CD4-positive, alpha-beta T cell (primary cell): Measurements from ENCODE around the gene BCL2L12. TPM values are rescaled to one million over a fixed set of nuclear protein-coding genes. Genes with fewer than 3 reads are reported as not detected.
"Not testable (repeated sequence)": the region's sequence is repeated elsewhere in the genome, so short reads cannot be mapped to it uniquely, and the experiment has no call there.

ENCODE experiments used
- ATAC-seq: fragments of 200-7000 bp; cut with Tn5 transposase; one replicate; pipeline ENCODE4 v1.10.0; 2022; ENCODE audit warnings: mild to moderate bottlenecking; ENCODE audit not compliant: poor library complexity
- CTCF ChIA-PET: fragments of 350-600 bp; sonication (Branson Sonifier 250); formaldehyde crosslinking; loops from one replicate; lab custom pipeline; 2021; ENCODE audit warnings: antibody characterized with exemption, inconsistent platforms; lab: Charles Lee
- POLR2A ChIA-PET: fragments of 350-600 bp; sonication (Branson Sonifier 250); formaldehyde crosslinking; loops from one replicate; lab custom pipeline; 2021; ENCODE audit warnings: antibody characterized with exemption, inconsistent platforms; lab: Charles Lee
- DNase-seq, 14 experiments: peaks; one replicate each; pipeline ENCODE4 v3.0.0-alpha.2; 2013 to 2020; ENCODE audit warnings: mixed read lengths in 2 of 14
- H3K27ac ChIP-seq, 2 donors: one replicate each; pipeline versions ENCODE4 v1.5.1 to v1.7.0; 2013; ENCODE audit warnings: low read length in 2 of 2, low read depth in 1 of 2, mild to moderate bottlenecking in 1 of 2
- H3K27me3 ChIP-seq, 2 experiments: 1 replicate in 1 of 2; 2 replicates in 1 of 2; pipeline versions ENCODE4 v1.6.1 to v1.7.0; 2013; ENCODE audit warnings: low read length in 2 of 2, control low read depth in 1 of 2, mild to moderate bottlenecking in 1 of 2, moderate library complexity in 1 of 2; ENCODE audit not compliant: insufficient read depth in 2 of 2, control insufficient read depth in 1 of 2
- H3K36me3 ChIP-seq: one replicate; pipeline ENCODE4 v1.6.1; 2013; ENCODE audit warnings: low read length, control low read depth; ENCODE audit not compliant: insufficient read depth
- H3K4me1 ChIP-seq: one replicate; pipeline ENCODE4 v1.6.1; 2013; ENCODE audit warnings: low read length, control low read depth; ENCODE audit not compliant: insufficient read depth
- H3K4me3 ChIP-seq: one replicate; pipeline ENCODE4 v1.5.1; 2013; ENCODE audit warnings: mild to moderate bottlenecking, low read length, moderate library complexity
- H3K9me3 ChIP-seq, 2 experiments: 1 replicate in 1 of 2; 2 replicates in 1 of 2; pipeline versions ENCODE4 v1.6.1 to v1.7.0; 2013; ENCODE audit warnings: low read length in 2 of 2, mild to moderate bottlenecking in 2 of 2, control low read depth in 1 of 2, moderate library complexity in 1 of 2; ENCODE audit not compliant: control insufficient read depth in 1 of 2, insufficient read depth in 1 of 2
- H3K27ac Mint-ChIP-seq: one replicate; pipeline ENCODE4 v1.8.0; 2020; ENCODE audit warnings: mixed read lengths
- H3K27me3 Mint-ChIP-seq: one replicate; pipeline ENCODE4 v1.8.0; 2021; ENCODE audit warnings: mixed read lengths
- H3K36me3 Mint-ChIP-seq: one replicate; pipeline ENCODE4 v1.8.0; 2021; ENCODE audit warnings: low read depth, mixed read lengths
- H3K4me1 Mint-ChIP-seq: one replicate; pipeline ENCODE4 v1.8.0; 2021; ENCODE audit warnings: low read depth, mixed read lengths
- H3K4me3 Mint-ChIP-seq: one replicate; pipeline ENCODE4 v1.8.0; 2020; ENCODE audit warnings: mild to moderate bottlenecking, mixed read lengths
- H3K9me3 Mint-ChIP-seq: one replicate; pipeline ENCODE4 v1.8.0; 2020; ENCODE audit warnings: mixed read lengths
- intact Hi-C, 2 experiments: fragments of 100-400 bp; cut with DNase I in 1 of 2; cut with micrococcal nuclease in 1 of 2; formaldehyde crosslinking; loops; one replicate each; pipeline versions ENCODE4 v1.15.1 to v1.9.0; 2023 to 2025; cut with DNase I, micrococcal nuclease
- total RNA-seq, 174 experiments: library from RNA in 2 of 174; stranded (reverse) in 2 of 174; gene quantifications; one replicate each; pipeline ENCODE4 v1.2.3 and lab custom pipeline; 2021 to 2026
- TF ChIP-seq, protein P1 (sequence below): fragments of 200-600 bp; IDR thresholded peaks from one replicate; pipeline ENCODE4 v1.8.0; 2022; ENCODE audit warnings: antibody characterized with exemption, mild to moderate bottlenecking

BCL2L12 gene
- total RNA-seq, 2 experiments from 2014 or later, result 9.9 to 11.3 TPM

DNA sequence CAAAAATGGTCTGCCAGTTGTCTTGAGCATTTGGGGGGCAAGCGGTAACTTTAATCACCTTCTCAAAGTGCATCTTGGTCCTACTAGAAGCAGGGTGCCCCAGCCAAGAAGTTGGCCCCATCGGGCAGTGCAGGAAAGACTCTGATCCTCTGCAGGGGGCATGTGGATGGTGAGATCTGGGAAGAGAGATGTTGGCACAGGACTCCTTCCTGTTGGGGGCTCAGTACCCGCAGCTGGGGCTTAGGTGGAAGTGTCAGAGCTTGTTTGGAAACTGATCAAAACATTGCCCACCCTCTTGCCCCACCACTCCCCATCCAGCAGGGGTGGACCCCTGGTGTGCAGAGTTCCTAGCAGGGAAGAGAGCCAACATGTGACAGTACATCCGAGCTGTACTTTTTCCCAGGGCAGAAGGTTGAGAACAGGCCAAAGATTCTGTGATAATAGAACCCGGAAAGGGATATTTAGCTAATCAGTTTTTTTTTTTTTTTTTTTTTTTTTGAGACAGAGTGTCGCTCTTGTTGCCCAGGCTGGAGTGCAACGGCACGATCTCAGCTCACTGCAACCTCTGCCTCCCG is 34.6 kb upstream of the BCL2L12 start:
- Histone ChIP-seq H3K27ac (no peak overlapping the region), H3K27me3 (no peaks in the 10 kb centered on the region), H3K9me3 (no peaks in the 10 kb centered on the region), H3K36me3 (peaks cover 5% of the 10 kb centered on the region), H3K4me3 (no peak overlapping the region), H3K4me1 (no peaks in the 10 kb centered on the region)
- Mint-ChIP-seq H3K9me3 (no peaks in the 10 kb centered on the region), H3K27me3 (no peaks in the 10 kb centered on the region), H3K4me3 (no peak overlapping the region), H3K36me3 (peaks cover 12% of the 10 kb centered on the region), H3K27ac (peak overlapping the region; percentile 61), H3K4me1 (no peaks in the 10 kb centered on the region)
- POLR2A ChIA-PET, result interaction anchor here (1.1 to 2.5 kb wide), 4 partner anchors 9 to 46 kb away, joined by 3 to 11 read pairs (median 7); partner anchors contain the start of genes PRMT1, PRR12 and RRAS
- no peak for ATAC-seq
- intact Hi-C loops, result no loop called here
- DNase-seq, result no peak
- TF ChIP-seq, protein P1, sequence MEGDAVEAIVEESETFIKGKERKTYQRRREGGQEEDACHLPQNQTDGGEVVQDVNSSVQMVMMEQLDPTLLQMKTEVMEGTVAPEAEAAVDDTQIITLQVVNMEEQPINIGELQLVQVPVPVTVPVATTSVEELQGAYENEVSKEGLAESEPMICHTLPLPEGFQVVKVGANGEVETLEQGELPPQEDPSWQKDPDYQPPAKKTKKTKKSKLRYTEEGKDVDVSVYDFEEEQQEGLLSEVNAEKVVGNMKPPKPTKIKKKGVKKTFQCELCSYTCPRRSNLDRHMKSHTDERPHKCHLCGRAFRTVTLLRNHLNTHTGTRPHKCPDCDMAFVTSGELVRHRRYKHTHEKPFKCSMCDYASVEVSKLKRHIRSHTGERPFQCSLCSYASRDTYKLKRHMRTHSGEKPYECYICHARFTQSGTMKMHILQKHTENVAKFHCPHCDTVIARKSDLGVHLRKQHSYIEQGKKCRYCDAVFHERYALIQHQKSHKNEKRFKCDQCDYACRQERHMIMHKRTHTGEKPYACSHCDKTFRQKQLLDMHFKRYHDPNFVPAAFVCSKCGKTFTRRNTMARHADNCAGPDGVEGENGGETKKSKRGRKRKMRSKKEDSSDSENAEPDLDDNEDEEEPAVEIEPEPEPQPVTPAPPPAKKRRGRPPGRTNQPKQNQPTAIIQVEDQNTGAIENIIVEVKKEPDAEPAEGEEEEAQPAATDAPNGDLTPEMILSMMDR, result no peak
- CTCF ChIA-PET, result interaction anchor here (0.7 kb wide), 1 partner anchor 575 kb away, joined by 3 read pairs; no protein-coding TSS in a partner anchor

DNA sequence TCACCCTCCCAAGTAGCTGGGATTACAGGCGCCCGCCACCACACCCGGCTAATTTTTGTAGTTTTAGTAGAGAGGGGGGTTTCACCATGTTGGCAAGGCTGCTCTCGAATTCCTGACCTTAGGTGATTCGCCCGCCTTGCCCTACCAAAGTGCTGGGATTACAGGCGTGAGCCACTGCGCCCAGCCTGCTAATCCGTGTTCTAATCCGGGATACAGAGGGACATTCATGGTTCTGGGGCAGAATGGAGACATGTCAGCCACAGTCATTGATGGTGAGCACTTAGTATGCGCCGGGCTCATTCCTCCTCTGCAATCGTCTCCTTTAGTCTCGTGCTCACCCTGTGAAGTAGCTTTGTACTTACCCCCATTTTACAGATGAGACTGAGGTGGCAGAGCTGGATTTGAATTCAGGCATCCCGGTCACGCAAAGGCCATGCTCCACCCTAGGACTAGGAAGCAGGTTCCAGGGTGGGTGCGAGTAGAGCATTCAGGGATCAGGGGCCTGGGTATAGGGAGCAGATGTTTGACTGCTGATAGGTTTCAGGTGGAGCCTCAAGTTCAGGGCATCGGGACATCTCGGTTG is 34.0 kb upstream of the BCL2L12 start:
- Mint-ChIP-seq H3K27me3 (no peaks in the 10 kb centered on the region), H3K36me3 (peaks cover 12% of the 10 kb centered on the region), H3K9me3 (no peaks in the 10 kb centered on the region), H3K4me1 (no peaks in the 10 kb centered on the region), H3K4me3 (no peak overlapping the region), H3K27ac (no peak overlapping the region)
- H3K4me3 ChIP-seq, result no peak overlapping the region
- no peak overlapping the region for H3K27ac ChIP-seq
- intact Hi-C loops, result no loop called here
- TF ChIP-seq, protein P1, result no peak
- H3K36me3 ChIP-seq, result peaks cover 5% of the 10 kb centered on the region
- ATAC-seq (no peak), DNase-seq (no peak)
- no peaks in the 10 kb centered on the region for H3K4me1 ChIP-seq
- no peaks in the 10 kb centered on the region for H3K27me3 ChIP-seq
- ChIA-PET POLR2A (interaction anchor here (1.5 to 2.5 kb wide), 4 partner anchors 8 to 45 kb away, joined by 3 to 11 read pairs (median 10); partner anchors contain the start of genes PRMT1 and RRAS), CTCF (no interaction called here)
- no peaks in the 10 kb centered on the region for H3K9me3 ChIP-seq

DNA sequence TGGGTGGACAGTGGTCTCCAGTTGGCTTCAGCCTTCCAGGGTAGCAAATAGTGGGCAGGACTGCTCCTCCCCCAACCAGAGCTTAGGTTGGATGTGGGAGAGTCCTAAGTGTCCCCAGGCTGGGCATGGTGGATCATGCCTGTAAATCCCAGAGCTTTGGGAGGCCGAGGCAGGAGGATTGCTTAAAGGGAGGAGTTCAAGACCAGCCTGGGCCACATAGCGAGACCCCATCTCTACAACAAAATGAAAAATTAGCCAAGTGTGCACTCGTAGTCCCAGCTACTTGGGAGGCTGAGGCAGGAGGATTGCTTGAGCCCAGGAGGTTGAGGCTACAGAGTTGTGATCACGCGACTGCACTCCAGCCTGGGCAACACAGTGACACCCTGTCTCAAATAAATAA is 33.2 kb upstream of the BCL2L12 start:
- no peaks in the 10 kb centered on the region for H3K27me3 ChIP-seq
- no peak for ATAC-seq
- intact Hi-C loops, result no loop called here
- Mint-ChIP-seq H3K27me3 (no peaks in the 10 kb centered on the region), H3K9me3 (no peaks in the 10 kb centered on the region), H3K4me1 (peaks cover under 1% of the 10 kb centered on the region), H3K27ac (no peak overlapping the region), H3K4me3 (no peak overlapping the region), H3K36me3 (peaks cover 6% of the 10 kb centered on the region)
- ChIA-PET CTCF (no interaction called here), POLR2A (interaction anchor here (2.0 to 2.5 kb wide), 2 partner anchors 40 to 44 kb away, joined by 9 to 10 read pairs; partner anchors contain the start of gene PRMT1)
- H3K4me1 ChIP-seq, result no peaks in the 10 kb centered on the region
- H3K9me3 ChIP-seq, result no peaks in the 10 kb centered on the region
- no peak overlapping the region for H3K4me3 ChIP-seq
- no peaks in the 10 kb centered on the region for H3K36me3 ChIP-seq
- no peak overlapping the region for H3K27ac ChIP-seq
- peak in 1 of 14 experiments; percentile 8 for DNase-seq
- TF ChIP-seq, protein P1, result no peak

DNA sequence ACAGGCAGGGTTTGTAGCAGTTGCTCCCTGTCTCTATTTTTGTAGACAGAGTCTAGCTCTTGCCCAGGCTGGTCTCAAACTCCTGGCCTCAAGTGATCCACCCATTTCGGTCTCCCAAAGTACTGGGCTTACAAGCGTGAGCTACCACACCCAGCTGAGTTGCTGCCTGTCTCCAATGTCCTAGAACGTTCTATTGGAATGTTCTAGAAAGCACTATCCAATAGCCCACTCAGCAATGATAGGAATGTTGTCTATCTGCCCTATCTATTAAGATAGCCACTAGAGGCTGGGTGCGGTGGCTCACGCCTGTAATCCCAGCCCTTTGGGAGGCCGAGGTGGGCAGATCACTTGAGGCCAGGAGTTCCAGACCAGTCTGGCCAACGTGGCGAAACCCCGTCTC is 32.5 kb upstream of the BCL2L12 start:
- H3K4me3 ChIP-seq, H3K27me3 ChIP-seq, H3K4me1 ChIP-seq, H3K4me3 Mint-ChIP-seq, H3K9me3 Mint-ChIP-seq, intact Hi-C loops, H3K27ac ChIP-seq, H3K4me1 Mint-ChIP-seq, ATAC-seq, DNase-seq, H3K9me3 ChIP-seq, CTCF ChIA-PET, H3K36me3 ChIP-seq, H3K36me3 Mint-ChIP-seq, H3K27me3 Mint-ChIP-seq: not testable (repeated sequence)
- POLR2A ChIA-PET, result interaction anchor here (2.0 kb wide), 1 partner anchor 41 kb away, joined by 9 read pairs; no protein-coding TSS in a partner anchor
- peak overlapping the region; percentile 36 for H3K27ac Mint-ChIP-seq
